ENCODE results near the gene STIM1. TPM values are rescaled to one million over a fixed set of nuclear protein-coding genes. Genes with fewer than 3 reads are reported as not detected.
A peak's percentile ranks its signal among the peaks of the same experiment; 100 is the strongest.

STIM1 gene
- total RNA-seq = 100 to 1,000 TPM in 1 of 4 donors, 10 to 100 TPM in 3; 50.1 to 112 (median 63.3) TPM

GRCh38 chr11:3854977-3855807, at the start of gene STIM1:
STIM1 (plus strand) TSS chr11:3855664; CDS start chr11:3856271, 607 bp downstream.
- H3K27me3 ChIP-seq = no peaks in the 10 kb centered on the region
- peak within 1 kb of the TSS; percentile 95 to 100 (median 99) for H3K27ac ChIP-seq
- H3K4me1 ChIP-seq = peaks cover 27 to 69% (median 49%) of the 10 kb centered on the region in 3 donors
- peak; percentile 77 for DNase-seq
- peak within 1 kb of the TSS; percentile 65 to 98 (median 92) for H3K4me3 ChIP-seq
- 1% methylated on average over 18 of the region's 87 CpGs; no CpG with 5 or more reads in 1 of the 2 donors for WGBS, 2 donors
- H3K36me3 ChIP-seq = no peaks in the 10 kb centered on the region
- no peaks in the 10 kb centered on the region for H3K9me3 ChIP-seq
- intact Hi-C loops (cut with DNase I) = loop anchor here (5.0 kb wide), 1 partner anchor 217 kb away; no protein-coding TSS in a partner anchor
- TF ChIP-seq POLR2A (IDR thresholded peaks at IDR 0.05) = peak in 3 of 4 donors; percentile 16 to 84 (median 54)
- peak; percentile 97 to 100 (median 99) for TF ChIP-seq CTCF (IDR thresholded peaks at IDR 0.05)

DNA sequence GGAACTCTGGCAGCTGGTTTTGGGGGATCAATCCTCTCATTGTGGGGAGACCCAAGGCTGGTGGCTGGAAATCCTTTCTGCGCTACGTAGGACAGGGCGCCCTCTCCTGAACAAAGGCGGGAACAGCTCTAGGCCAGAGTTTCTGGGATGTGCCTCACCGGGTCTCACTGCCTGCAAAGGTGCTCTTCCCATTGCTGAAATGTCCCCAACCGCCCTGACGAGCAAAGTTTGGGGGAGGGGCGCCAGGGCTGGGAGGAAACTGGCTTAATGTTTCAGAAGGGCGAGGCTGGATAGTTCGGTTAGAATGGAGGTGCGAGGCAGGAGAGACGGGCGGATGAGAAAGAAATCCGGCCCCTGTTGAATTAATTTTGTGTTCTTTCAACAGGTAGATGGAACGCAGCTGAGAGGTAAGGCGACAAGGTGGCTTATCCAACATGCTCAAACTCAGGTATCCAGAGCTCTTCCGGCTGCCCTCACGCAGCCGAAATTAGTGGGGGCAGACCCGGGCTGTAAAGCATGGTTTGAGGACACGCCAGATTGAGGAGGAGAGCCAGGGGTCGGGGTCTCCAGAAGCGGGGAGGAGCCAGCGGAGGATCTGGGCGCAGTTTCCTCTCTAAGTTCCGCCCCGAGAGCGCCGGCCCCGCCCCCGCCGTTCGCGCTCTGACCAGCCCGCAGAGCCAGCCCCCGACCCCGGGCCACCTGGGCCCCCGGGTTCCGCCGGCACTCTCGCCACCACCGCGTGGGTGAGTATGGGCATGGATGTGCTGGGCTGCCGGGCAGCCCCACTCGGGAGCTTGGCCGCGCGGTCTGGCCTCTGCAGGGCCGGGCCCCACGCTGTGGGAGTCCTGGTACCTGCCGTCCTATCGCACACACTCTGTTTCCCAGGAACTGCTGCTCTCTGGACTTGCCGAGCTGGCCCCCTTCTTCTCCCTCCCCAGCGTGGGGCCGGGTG, 47.3 kb upstream of the STIM1 start, which contains the start of gene PGAP2:
Gene PGAP2 (plus strand): TSS at position 652 of the 952 bp plus-strand sequence. CDS start 2,700 bp downstream, outside the sequence.
- peak within 1 kb of the TSS; percentile 78 to 90 (median 86) for H3K27ac ChIP-seq
- peaks cover 0 to 3% (median 0%) of the 10 kb centered on the region in 3 donors for H3K36me3 ChIP-seq
- TF ChIP-seq POLR2A (IDR thresholded peaks at IDR 0.05) (no peak), CTCF (IDR thresholded peaks at IDR 0.05) (peak; percentile 23 to 78 (median 61))
- WGBS, 2 donors = 0 to 2% methylated on average over 8 to 20 of the region's 55 CpGs
- H3K4me1 ChIP-seq = peaks cover 4 to 34% (median 12%) of the 10 kb centered on the region in 3 donors
- peak within 1 kb of the TSS; percentile 69 to 82 (median 72) for H3K4me3 ChIP-seq
- intact Hi-C loops (cut with DNase I) = no loop called here
- H3K9me3 ChIP-seq = no peaks in the 10 kb centered on the region
- H3K27me3 ChIP-seq = no peaks in the 10 kb centered on the region
- no peak for DNase-seq

- TF ChIP-seq CTCF (IDR thresholded peaks at IDR 0.05) (peak in 5 of 6 experiments; percentile 18 to 57 (median 36)), POLR2A (IDR thresholded peaks at IDR 0.05) (no peak)
- Histone ChIP-seq H3K36me3 (peaks cover 0 to 7% (median 0%) of the 10 kb centered on the region in 3 donors), H3K4me1 (peaks cover 4 to 34% (median 12%) of the 10 kb centered on the region in 3 donors), H3K27ac (peak overlapping the region; percentile 78 to 90 (median 86)), H3K27me3 (no peaks in the 10 kb centered on the region), H3K4me3 (peak overlapping the region; percentile 69 to 82 (median 72)), H3K9me3 (no peaks in the 10 kb centered on the region)
- WGBS, 2 donors = 19 to 29% methylated on average over 2 of the region's 5 CpGs
- no peak for DNase-seq
- intact Hi-C loops (cut with DNase I) = no loop called here
Measured at GRCh38 chr11:3808861-3809623, 46.4 kb upstream of the STIM1 start.

GRCh38 chr11:3809624-3809928, 45.9 kb upstream of the STIM1 start:
- peak overlapping the region in 3 of 4 donors; percentile 85 to 90 (median 86) for H3K27ac ChIP-seq
- intact Hi-C loops (cut with DNase I) = no loop called here
- no peak for DNase-seq
- H3K4me3 ChIP-seq = no peak overlapping the region
- H3K9me3 ChIP-seq = no peaks in the 10 kb centered on the region
- TF ChIP-seq CTCF (IDR thresholded peaks at IDR 0.05) = no peak
- TF ChIP-seq POLR2A (IDR thresholded peaks at IDR 0.05) = no peak
- H3K27me3 ChIP-seq = no peaks in the 10 kb centered on the region
- H3K4me1 ChIP-seq = peaks cover 4 to 34% (median 12%) of the 10 kb centered on the region in 3 donors
- H3K36me3 ChIP-seq = peaks cover 0 to 7% (median 0%) of the 10 kb centered on the region in 3 donors
- no CpG with 5 or more reads among the region's 1 CpG for WGBS, 2 donors
